SK-N-SH (cell line): ENCODE data around the gene FAM135A.
"Not testable (repeated sequence)": the region's sequence is repeated elsewhere in the genome, so short reads cannot be mapped to it uniquely, and the experiment has no call there.

Experiments used
- CTCF ChIP-seq: fragments of 200-600 bp; sonication (generic); IDR thresholded peaks from 2 replicates; pipeline ENCODE4 v1.6.1; 2017; ENCODE audit warnings: antibody characterized with exemption, mild to moderate bottlenecking, moderate library complexity
- EZH2phosphoT487 ChIP-seq: fragments of 200-600 bp; sonication (generic); IDR thresholded peaks from 2 replicates; pipeline ENCODE4 v1.6.1; 2017; ENCODE audit warnings: low read depth, mixed run types, mild to moderate bottlenecking, antibody characterized with exemption, moderate library complexity, borderline replicate concordance
- FOXM1 ChIP-seq: IDR thresholded peaks from 2 replicates; pipeline ENCODE4 v1.4.0; 2012; ENCODE audit warnings: low read depth, mild to moderate bottlenecking
- JUND ChIP-seq: IDR thresholded peaks from 2 replicates; pipeline ENCODE4 v1.4.0; 2012
- MXI1 ChIP-seq: IDR thresholded peaks from 2 replicates; pipeline ENCODE4 v1.6.1; 2012; ENCODE audit warnings: mild to moderate bottlenecking, low read depth, low read length, improper control_type of control experiment
- NFIC ChIP-seq: IDR thresholded peaks from 2 replicates; pipeline ENCODE4 v1.4.0; 2012; ENCODE audit warnings: borderline replicate concordance
- RAD21 ChIP-seq: IDR thresholded peaks from 2 replicates; pipeline ENCODE4 v1.6.1; 2012; ENCODE audit warnings: mild to moderate bottlenecking, low read length
- RFX5 ChIP-seq: IDR thresholded peaks from 2 replicates; pipeline ENCODE4 v1.6.1; 2012; ENCODE audit warnings: mild to moderate bottlenecking, improper control_type of control experiment, low read length
- TAF1 ChIP-seq: IDR thresholded peaks from 2 replicates; pipeline ENCODE4 v1.6.1; 2012; ENCODE audit warnings: low read depth, mild to moderate bottlenecking, low read length, moderate library complexity, borderline replicate concordance
- YY1 ChIP-seq: IDR thresholded peaks from 2 replicates; pipeline ENCODE4 v1.4.0; 2012; ENCODE audit warnings: low read depth, mild to moderate bottlenecking
- ZBTB33 ChIP-seq: IDR thresholded peaks from 2 replicates; pipeline ENCODE4 v1.4.0; 2012; ENCODE audit warnings: low read depth, borderline replicate concordance

- TF ChIP-seq EZH2phosphoT487, CTCF, RAD21, RFX5, MXI1, NFIC, YY1, FOXM1, ZBTB33, TAF1, JUND: not testable (repeated sequence)
Observed at GRCh38 chr6:70447343-70448070, 34.2 kb downstream of the FAM135A start.
